Calu3 (cell line): ENCODE results near the gene OR5H14. TPM values are rescaled to one million over a fixed set of nuclear protein-coding genes. Genes with fewer than 3 reads are reported as not detected.

ENCODE experiments used
- BruUV-seq: library from RNA; stranded (reverse); fragments of 400-500 nt; replicated peaks from 2 replicates; lab custom pipeline; 2021; lab: Mats Ljungman, UMichigan
- CTCF ChIA-PET: fragments of 300-600 bp; sonication (Branson Sonifier 250); formaldehyde crosslinking; loops from one replicate; lab custom pipeline; 2022; ENCODE audit warnings: antibody characterized with exemption; lab: Charles Lee
- DNase-seq: peaks from one replicate; pipeline ENCODE4 v3.0.0; 2022
- H3K27ac Mint-ChIP-seq: one replicate; pipeline ENCODE4 v1.8.0; 2022; ENCODE audit warnings: mixed read lengths; ENCODE audit not compliant: unreplicated experiment
- H3K27me3 Mint-ChIP-seq: one replicate; pipeline ENCODE4 v1.8.0; 2022; ENCODE audit warnings: mixed read lengths; ENCODE audit not compliant: unreplicated experiment
- H3K36me3 Mint-ChIP-seq: one replicate; pipeline ENCODE4 v1.8.0; 2022; ENCODE audit warnings: mild to moderate bottlenecking, moderate library complexity, mixed read lengths; ENCODE audit not compliant: insufficient read depth, unreplicated experiment
- H3K4me1 Mint-ChIP-seq: one replicate; pipeline ENCODE4 v1.8.0; 2022; ENCODE audit warnings: mild to moderate bottlenecking, low read depth, mixed read lengths; ENCODE audit not compliant: unreplicated experiment
- H3K4me3 Mint-ChIP-seq: one replicate; pipeline ENCODE4 v1.8.0; 2022; ENCODE audit warnings: mild to moderate bottlenecking, low read depth, moderate library complexity, mixed read lengths; ENCODE audit not compliant: unreplicated experiment
- H3K9me3 Mint-ChIP-seq: one replicate; pipeline ENCODE4 v1.8.0; 2022; ENCODE audit warnings: low read depth, mixed read lengths; ENCODE audit not compliant: unreplicated experiment
- CTCF ChIP-seq: fragments of 200-600 bp; IDR thresholded peaks from one replicate; pipeline ENCODE4 v1.8.0; 2022; ENCODE audit warnings: antibody characterized with exemption; ENCODE audit not compliant: unreplicated experiment
- intact Hi-C: fragments of 100-400 bp; cut with micrococcal nuclease; formaldehyde crosslinking; loops from one replicate; pipeline ENCODE4 v1.10.0; 2022; ENCODE audit not compliant: unreplicated experiment
- total RNA-seq: library from RNA; stranded (reverse); gene quantifications from 2 replicates; pipeline ENCODE4 v1.2.3, GENCODE V29; 2022

The OR5H14 gene
- total RNA-seq, 1 experiment from 2014 or later = 0.05 TPM

- CTCF ChIA-PET = no interaction called here
- TF ChIP-seq CTCF = no peak
- Mint-ChIP-seq H3K4me1 (no peaks in the 10 kb centered on the region), H3K36me3 (no peaks in the 10 kb centered on the region), H3K27me3 (peaks cover 28% of the 10 kb centered on the region), H3K9me3 (no peaks in the 10 kb centered on the region), H3K4me3 (no peak overlapping the region), H3K27ac (no peak overlapping the region)
- no TSS peak for BruUV-seq
- DNase-seq = no peak
- intact Hi-C loops = no loop called here
Measured at GRCh38 chr3:98199020-98199419, 51.7 kb downstream of the OR5H14 start.

Other genes starting within 250 kb of the OR5H14 start
- gene RIOX2, start 175.0 kb upstream of the OR5H14 start, total RNA-seq = 32.1 and 36.3 TPM in 2 replicates
- not detected in 2 replicates for gene GABRR3, start 112.2 kb upstream of the OR5H14 start, total RNA-seq
- gene OR5AC2, start 60.3 kb upstream of the OR5H14 start, total RNA-seq = not detected in 2 replicates
- gene OR5H1, start 16.8 kb upstream of the OR5H14 start, total RNA-seq = not detected in 2 replicates
- gene OR5H15, start 19.2 kb downstream of the OR5H14 start, total RNA-seq = not detected in 2 replicates
- gene OR5H6, start 116.8 kb downstream of the OR5H14 start, total RNA-seq = not detected in 2 replicates
- gene OR5H2, start 135.0 kb downstream of the OR5H14 start, total RNA-seq = not detected in 2 replicates
- gene OR5K4, start 206.4 kb downstream of the OR5H14 start, total RNA-seq = not detected in 2 replicates
- not detected in 2 replicates for gene OR5K3, start 243.2 kb downstream of the OR5H14 start, total RNA-seq